GM12878 (cell line): ENCODE results near the gene USP36. TPM values are rescaled to one million over a fixed set of nuclear protein-coding genes. Genes with fewer than 3 reads are reported as not detected.

ENCODE experiments used
- ATAC-seq: fragments of 200-7000 bp; cut with Tn5 transposase; 3 replicates; pipeline ENCODE4 v1.9.1; 2020; ENCODE audit warnings: mild to moderate bottlenecking, moderate library complexity
- Bru-seq: library from RNA; stranded (reverse); fragments of 400-500 nt; gene quantifications from one replicate; lab custom pipeline; 2021; lab: Mats Ljungman, UMichigan
- BruChase-seq, 2 experiments: library from RNA; stranded (reverse); fragments of 400-500 nt; gene quantifications; one replicate each; lab custom pipeline; 2021; lab: Mats Ljungman, UMichigan
- BruUV-seq: library from RNA; stranded (reverse); fragments of 400-500 nt; replicated peaks from 2 replicates; lab custom pipeline; 2021; lab: Mats Ljungman, UMichigan
- CTCF ChIA-PET: fragments of 300-600 bp; sonication (Branson Sonifier 250); formaldehyde crosslinking; extraction: SDS; loops from one replicate; lab custom pipeline; 2021; ENCODE audit warnings: inconsistent platforms; lab: Yijun Ruan, JAX
- POLR2A ChIA-PET: fragments of 350-600 bp; formaldehyde crosslinking; extraction: SDS; loops from one replicate; lab custom pipeline; 2021; ENCODE audit warnings: inconsistent platforms; lab: Charles Lee
- RAD21 ChIA-PET: fragments of 300-600 bp; sonication (Branson Sonifier 250); formaldehyde crosslinking; loops from one replicate; lab custom pipeline; 2023; ENCODE audit warnings: antibody characterized with exemption; ENCODE audit not compliant: unreplicated experiment; lab: Charles Lee
- SMC1A ChIA-PET: fragments of 300-600 bp; sonication (Branson Sonifier 250); formaldehyde crosslinking; loops from one replicate; lab custom pipeline; 2023; ENCODE audit not compliant: unreplicated experiment, uncharacterized antibody; lab: Charles Lee
- DNase-seq: peaks from one replicate; pipeline ENCODE4 v3.0.0-alpha.2; 2011; ENCODE audit warnings: low read depth, low spot score
- FAIRE-seq: peaks from 3 replicates; lab custom pipeline; 2011; peaks lifted over from hg19 to GRCh38; lab: Jason Lieb, UNC
- H2AFZ ChIP-seq: 2 replicates; pipeline ENCODE4 v1.6.0; 2011; ENCODE audit warnings: low read depth, low read length, control low read depth; ENCODE audit not compliant: control insufficient read depth
- H3K27ac ChIP-seq: 2 replicates; pipeline ENCODE4 v1.5.1; 2011; ENCODE audit warnings: control low read depth; ENCODE audit not compliant: control insufficient read depth, insufficient read depth
- H3K27me3 ChIP-seq, 2 experiments: replicated peaks in 1 of 2; 2 replicates each; pipeline versions ENCODE4 v1.6.0 to v1.6.1; 2011; ENCODE audit warnings: low read length in 1 of 2; ENCODE audit not compliant: control insufficient read depth in 2 of 2, insufficient read depth in 2 of 2
- H3K36me3 ChIP-seq, 2 experiments: 2 replicates each; pipeline ENCODE4 v1.5.1; 2011; ENCODE audit warnings: low read length in 1 of 2; ENCODE audit not compliant: control insufficient read depth in 2 of 2, insufficient read depth in 2 of 2
- H3K4me1 ChIP-seq: 2 replicates; pipeline ENCODE4 v1.6.1; 2011; ENCODE audit warnings: mild to moderate bottlenecking, low read length, moderate library complexity, mixed read lengths; ENCODE audit not compliant: control insufficient read depth, insufficient read depth
- H3K4me2 ChIP-seq: 2 replicates; pipeline ENCODE4 v1.6.0; 2011; ENCODE audit warnings: control low read depth; ENCODE audit not compliant: control insufficient read depth, insufficient read depth
- H3K4me3 ChIP-seq: fragments of 200-600 bp; sonication (generic); 2 replicates; pipeline ENCODE4 v1.5.1; 2016
- H3K79me2 ChIP-seq: 2 replicates; pipeline ENCODE4 v1.6.0; 2011; ENCODE audit warnings: low read length; ENCODE audit not compliant: control insufficient read depth, insufficient read depth
- H3K9ac ChIP-seq: 2 replicates; pipeline ENCODE4 v1.8.0; 2011; ENCODE audit warnings: low read length, control low read depth, mixed read lengths; ENCODE audit not compliant: control insufficient read depth, insufficient read depth
- H3K9me3 ChIP-seq: replicated peaks from 3 replicates; pipeline ENCODE4 v1.5.1; 2011; ENCODE audit warnings: mild to moderate bottlenecking, low read length; ENCODE audit not compliant: control insufficient read depth, insufficient read depth
- H4K20me1 ChIP-seq: 2 replicates; pipeline ENCODE4 v1.6.0; 2011; ENCODE audit not compliant: control insufficient read depth, insufficient read depth
- CBX3 ChIP-seq: fragments of 200-600 bp; sonication (generic); IDR thresholded peaks from 2 replicates; pipeline ENCODE4 v1.6.1; 2016; ENCODE audit warnings: low read depth, borderline replicate concordance
- CBX5 ChIP-seq: sonication (generic); IDR thresholded peaks from 2 replicates; pipeline ENCODE4 v1.6.1; 2016; ENCODE audit warnings: low read depth, moderate library complexity, mild to moderate bottlenecking, inconsistent platforms
- CHD4 ChIP-seq: fragments of 200-600 bp; sonication (generic); IDR thresholded peaks from 2 replicates; pipeline ENCODE4 v1.6.1; 2016; ENCODE audit warnings: mild to moderate bottlenecking
- ELK1 ChIP-seq: IDR thresholded peaks from 2 replicates; pipeline ENCODE4 v1.6.1; 2012; ENCODE audit warnings: low read depth, low read length, improper control_type of control experiment
- JUNB ChIP-seq: IDR thresholded peaks from 2 replicates; pipeline ENCODE4 v1.6.1; 2016; ENCODE audit warnings: antibody characterized with exemption, mild to moderate bottlenecking
- JUND ChIP-seq: IDR thresholded peaks from 2 replicates; pipeline ENCODE4 v1.6.1; 2012; ENCODE audit warnings: low read depth, mild to moderate bottlenecking, low read length, improper control_type of control experiment, moderate library complexity
- MTA2 ChIP-seq: fragments of 450-650 bp; IDR thresholded peaks from 2 replicates; pipeline ENCODE4 v1.6.1; 2016; ENCODE audit warnings: low read depth, mild to moderate bottlenecking, moderate library complexity
- MTA3 ChIP-seq: IDR thresholded peaks from 2 replicates; pipeline ENCODE4 v1.6.1; 2012; ENCODE audit warnings: low read length, inconsistent platforms, borderline replicate concordance
- NFXL1 ChIP-seq: fragments of 450-650 bp; IDR thresholded peaks from 2 replicates; pipeline ENCODE4 v1.6.1; 2017; ENCODE audit warnings: antibody characterized with exemption, mild to moderate bottlenecking, borderline replicate concordance
- SIX5 ChIP-seq: IDR thresholded peaks from 2 replicates; pipeline ENCODE4 v1.6.1; 2011; ENCODE audit warnings: mild to moderate bottlenecking, low read depth, low read length, moderate library complexity; ENCODE audit not compliant: severe bottlenecking
- TAF1 ChIP-seq: IDR thresholded peaks from 2 replicates; pipeline ENCODE4 v1.6.1; 2011; ENCODE audit warnings: mild to moderate bottlenecking, low read depth, low read length, borderline replicate concordance
- ZBTB40 ChIP-seq: fragments of 450-650 bp; IDR thresholded peaks from 2 replicates; pipeline ENCODE4 v1.6.1; 2016; ENCODE audit warnings: mild to moderate bottlenecking, moderate library complexity, borderline replicate concordance
- ZNF384 ChIP-seq: IDR thresholded peaks from 2 replicates; pipeline ENCODE4 v1.6.1; 2012; ENCODE audit warnings: low read depth, mild to moderate bottlenecking, low read length, improper control_type of control experiment, borderline replicate concordance
- WGBS: methylation state at CpG from one replicate; pipeline ENCODE4 v1.1.6; 2016; ENCODE audit warnings: low lambda C conversion rate; ENCODE audit not compliant: insufficient replicate concordance, insufficient coverage; ENCODE audit errors: missing lambda C conversion rate; 5-methylcytosine and 5-hydroxymethylcytosine counted together
- in situ Hi-C: fragments of 300-500 bp; cut with MboI; formaldehyde crosslinking; loops from 9 replicates; pipeline ENCODE4 v1.14.3; 2018; ENCODE audit warnings: mixed read lengths
- intact Hi-C: fragments of 100-400 bp; cut with micrococcal nuclease; formaldehyde crosslinking; loops from one replicate; pipeline ENCODE4 v1.14.2; 2022; ENCODE audit not compliant: unreplicated experiment
- long read RNA-seq, 2 experiments: library from polyadenylated mRNA; unstranded; transcript quantifications; one replicate each; pipeline ENCODE4 v2.0.0, GENCODE V29; 2019 to 2020
- polyA minus RNA-seq, 3 experiments: library from RNA; depleted of rRNA, polyadenylated mRNA; stranded (reverse); fragments of >200 nt; gene quantifications; 2 replicates each; pipeline ENCODE4 v1.2.3, GENCODE V29; 2011
- polyA plus RNA-seq, 11 experiments: library from polyadenylated mRNA; depleted of rRNA in 4 of 11; unstranded in 6 of 11; stranded (reverse) in 5 of 11; fragments of >200 nt; fragmentation: Nextera tagmentation in 4 of 11; fragmentation: Illumina TruSeq in 1 of 11; extraction: Ambion mirVana in 4 of 11; extraction: Trizol in 1 of 11; gene quantifications; 1 replicate in 1 of 11; 2 replicates in 10 of 11; pipeline versions ENCODE4 v1.2.1 to v1.2.3, GENCODE V29; 2011 to 2016; ENCODE audit warnings: inconsistent platforms in 2 of 11, missing spikeins in 2 of 11, low read depth in 1 of 11
- total RNA-seq, 4 experiments: library from RNA; depleted of rRNA in 3 of 4; stranded (reverse); fragments of >200 nt in 3 of 4; fragmentation: Illumina TruSeq in 1 of 4; extraction: Trizol in 1 of 4; gene quantifications; 2 replicates each; pipeline versions ENCODE4 v1.2.1 to v1.2.3, GENCODE V29; 2013 to 2021

USP36 gene
- 132 and 138 TPM in 2 replicates for total RNA-seq (2013; cell fraction: nucleolus; rRNA removed)
- 13.6 and 19.7 TPM in 2 replicates for total RNA-seq (2014; rRNA removed)
- 15.6 and 18.5 TPM in 2 replicates for total RNA-seq (2014; rRNA removed; fragmentation: Illumina TruSeq; extraction: Trizol)
- 65.7 and 72.6 TPM in 2 replicates for total RNA-seq (2021)
- 30.5 TPM for polyA plus RNA-seq (2011; ENCODE audit: low read depth)
- polyA plus RNA-seq (2011; rRNA removed), result 19.2 and 35.0 TPM in 2 replicates
- polyA plus RNA-seq (2011; cell fraction: cytosol; rRNA removed), result 25.6 and 32.8 TPM in 2 replicates
- 105 and 115 TPM in 2 replicates for polyA plus RNA-seq (2011; cell fraction: nucleus; rRNA removed)
- 45.1 and 52.4 TPM in 2 replicates for polyA plus RNA-seq (2012)
- polyA plus RNA-seq (2014; fragmentation: Illumina TruSeq; extraction: Trizol), result 36.0 and 43.0 TPM in 2 replicates
- polyA plus RNA-seq (2014; fragmentation: Nextera tagmentation; extraction: Ambion mirVana), result 10 to 100 TPM in 1 of 2 experiments, 1 to 10 TPM in 1; 7.2 to 12.4 TPM
- 33.1 and 41.6 TPM in 2 replicates for polyA plus RNA-seq (2014; rRNA removed)
- polyA plus RNA-seq (2016; fragmentation: Nextera tagmentation; extraction: Ambion mirVana), result 10 to 100 TPM; 34.1 to 34.8 TPM
- 43.5 and 52.6 TPM in 2 replicates for polyA minus RNA-seq (2011; rRNA and poly(A)+ RNA removed)
- polyA minus RNA-seq (2011; cell fraction: cytosol; rRNA and poly(A)+ RNA removed), result 8.3 and 19.9 TPM in 2 replicates
- 28.8 and 38.0 TPM in 2 replicates for polyA minus RNA-seq (2011; cell fraction: nucleus; rRNA and poly(A)+ RNA removed)
- Bru-seq, nascent RNA, result percentile 89 among the genes with signal in this experiment
- percentile 93 among the genes with signal in this experiment for BruChase-seq, experiment 1, labeled RNA remaining after a 6-hour chase
- BruChase-seq, experiment 2, labeled RNA remaining after a 2-hour chase, result percentile 95 among the genes with signal in this experiment
- long read RNA-seq, experiment 1, partial matches to known transcripts, result 1 of 4 reads
- long read RNA-seq, experiment 1, other reads (novel, unspliced or antisense), result 2 of 4 reads
- long read RNA-seq, experiment 2, partial matches to known transcripts, result 4 of 12 reads
- long read RNA-seq, experiment 2, other reads (novel, unspliced or antisense), result 7 of 12 reads

- ChIA-PET CTCF (interaction anchor here (0.6 to 3.0 kb wide), 6 partner anchors 11 to 344 kb away, joined by 3 to 10 read pairs (median 3); no protein-coding TSS in a partner anchor), POLR2A (interaction anchor here (0.7 to 0.8 kb wide), 2 partner anchors 103 to 123 kb away, joined by 3 read pairs; no protein-coding TSS in a partner anchor), SMC1A (interaction anchor here (0.6 to 1.0 kb wide), 4 partner anchors 124 to 236 kb away, joined by 3 read pairs; no protein-coding TSS in a partner anchor), RAD21 (interaction anchor here (1.3 kb wide), 1 partner anchor 131 kb away, joined by 3 read pairs; no protein-coding TSS in a partner anchor)
- in situ Hi-C loops, result no loop called here
- Histone ChIP-seq H3K36me3 (peaks cover 3 to 9% of the 10 kb centered on the region in 2 experiments; a peak in 3 of 4 replicates), H3K27me3 (no peaks in the 10 kb centered on the region), H2AFZ (peak within 1 kb of the TSS; percentile 72), H3K79me2 (peaks cover 48% of the 10 kb centered on the region), H3K4me2 (peak within 1 kb of the TSS; percentile 96), H3K9me3 (no peaks in the 10 kb centered on the region), H3K4me1 (peaks cover 4% of the 10 kb centered on the region), H3K9ac (peak within 1 kb of the TSS; percentile 98), H4K20me1 (no peaks in the 10 kb centered on the region; the same call in 1 of the 2 replicates), H3K4me3 (peak within 1 kb of the TSS; percentile 75), H3K27ac (peak within 1 kb of the TSS; percentile 94)
- intact Hi-C loops, result no loop called here
- ATAC-seq, result peak; percentile 93
- peak; percentile 97 for DNase-seq
- 1% methylated on average over 68 of the region's 74 CpGs for WGBS
- FAIRE-seq, result peak; percentile 99
- BruUV-seq, result no TSS peak
- TF ChIP-seq NFXL1, result peak; percentile 95
- peak; percentile 65; the same call in 1 of the 2 replicates for TF ChIP-seq JUND
- TF ChIP-seq JUNB, result no peak
- peak; percentile 90 for TF ChIP-seq TAF1
- no peak for TF ChIP-seq MTA3
- TF ChIP-seq MTA2, result peak; percentile 26; the same call in 1 of the 2 replicates
- peak; percentile 50; the same call in 1 of the 2 replicates for TF ChIP-seq ZBTB40
- TF ChIP-seq CBX5, result no peak
- peak; percentile 61; the same call in 1 of the 2 replicates for TF ChIP-seq ELK1
- TF ChIP-seq SIX5, result no peak
- TF ChIP-seq CHD4, result no peak
- no peak for TF ChIP-seq ZNF384
- no peak for TF ChIP-seq CBX3
Observed at GRCh38 chr17:78840780-78841611, at the start of gene USP36. USP36 (minus strand) TSS chr17:78840814; CDS start chr17:78836363, 4,451 bp downstream.
